Stomach smooth muscle (tissue), 2 donors: ENCODE measurements around the gene TANK.
"Not testable (repeated sequence)": the region's sequence is repeated elsewhere in the genome, so short reads cannot be mapped to it uniquely, and the experiment has no call there.

Source experiments
- H3K27ac ChIP-seq: one replicate; pipeline ENCODE4 v1.7.0; 2013; ENCODE audit warnings: mild to moderate bottlenecking, low read length, inconsistent platforms
- H3K27me3 ChIP-seq, 2 donors: one replicate each; pipeline ENCODE4 v1.7.0; 2013; ENCODE audit warnings: low read length in 2 of 2; ENCODE audit not compliant: insufficient read depth in 2 of 2, control insufficient read depth in 1 of 2
- H3K36me3 ChIP-seq, 2 donors: one replicate each; pipeline ENCODE4 v1.7.0; 2013; ENCODE audit warnings: low read length in 2 of 2; ENCODE audit not compliant: control insufficient read depth in 2 of 2, insufficient read depth in 2 of 2
- H3K4me1 ChIP-seq: one replicate; pipeline ENCODE4 v1.7.0; 2013; ENCODE audit warnings: low read length; ENCODE audit not compliant: control insufficient read depth, insufficient read depth
- H3K4me3 ChIP-seq, 2 donors: one replicate each; pipeline ENCODE4 v1.7.0; 2013; ENCODE audit warnings: low read length in 2 of 2
- H3K9ac ChIP-seq, 2 donors: one replicate each; pipeline ENCODE4 v1.7.0; 2013; ENCODE audit warnings: low read length in 2 of 2, mild to moderate bottlenecking in 1 of 2
- H3K9me3 ChIP-seq, 2 donors: one replicate each; pipeline ENCODE4 v1.7.0; 2013; ENCODE audit warnings: low read length in 2 of 2; ENCODE audit not compliant: control insufficient read depth in 2 of 2
- donor health status: healthy.
- donor health status: Pancreatic carcinoma.

TANK gene

GRCh38 chr2:161120775-161121174 lies 39.5 kb upstream of the TANK start:
- no peak overlapping the region for H3K9ac ChIP-seq
- H3K4me1 ChIP-seq: peaks cover 5% of the 10 kb centered on the region
- H3K27me3 ChIP-seq: no peaks in the 10 kb centered on the region
- no peak overlapping the region for H3K27ac ChIP-seq
- no peaks in the 10 kb centered on the region for H3K36me3 ChIP-seq
- H3K9me3 ChIP-seq: no peaks in the 10 kb centered on the region
- H3K4me3 ChIP-seq: no peak overlapping the region

DNA sequence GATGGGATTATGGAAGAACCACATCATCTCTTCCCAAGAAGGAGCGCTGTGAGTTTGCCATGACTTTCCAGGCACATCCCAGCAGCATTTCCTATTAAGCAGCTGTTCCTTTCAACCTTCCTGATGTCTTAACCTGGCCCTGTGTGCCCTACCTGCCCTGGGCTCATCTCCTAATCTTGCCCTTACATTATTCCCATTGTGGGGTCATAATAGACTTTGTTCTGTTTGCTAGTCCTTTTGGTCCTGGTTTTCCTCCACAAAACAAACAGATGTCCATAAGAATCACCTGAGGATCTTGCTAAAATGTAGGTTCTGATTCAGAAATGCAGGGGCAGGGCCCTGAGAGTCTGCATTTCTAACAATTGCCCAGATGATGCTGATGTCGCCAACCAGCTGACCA lies 38.6 kb upstream of the TANK start:
- H3K9ac ChIP-seq: no peak overlapping the region
- no peaks in the 10 kb centered on the region for H3K27me3 ChIP-seq
- no peaks in the 10 kb centered on the region for H3K36me3 ChIP-seq
- H3K27ac ChIP-seq: no peak overlapping the region
- H3K4me1 ChIP-seq: peaks cover 5% of the 10 kb centered on the region
- H3K4me3 ChIP-seq: no peak overlapping the region
- no peaks in the 10 kb centered on the region for H3K9me3 ChIP-seq

- H3K4me3 ChIP-seq: peak overlapping the region in 1 of 2 donors; percentile 61
- H3K9me3 ChIP-seq: no peaks in the 10 kb centered on the region
- H3K36me3 ChIP-seq: no peaks in the 10 kb centered on the region
- H3K9ac ChIP-seq: peak overlapping the region; percentile 26 to 60
- H3K4me1 ChIP-seq: peaks cover 5% of the 10 kb centered on the region
- no peaks in the 10 kb centered on the region for H3K27me3 ChIP-seq
- H3K27ac ChIP-seq: peak overlapping the region; percentile 63
Observed at GRCh38 chr2:161122772-161123530, 37.3 kb upstream of the TANK start.

- H3K27me3 ChIP-seq: no peaks in the 10 kb centered on the region
- H3K4me1 ChIP-seq: peaks cover 5% of the 10 kb centered on the region
- peak overlapping the region; percentile 10 to 61 for H3K4me3 ChIP-seq
- H3K9ac ChIP-seq: peak overlapping the region in 1 of 2 donors; percentile 60
- no peaks in the 10 kb centered on the region for H3K9me3 ChIP-seq
- peak overlapping the region; percentile 63 for H3K27ac ChIP-seq
- no peaks in the 10 kb centered on the region for H3K36me3 ChIP-seq
Observed at GRCh38 chr2:161123531-161124030, 36.6 kb upstream of the TANK start.

DNA sequence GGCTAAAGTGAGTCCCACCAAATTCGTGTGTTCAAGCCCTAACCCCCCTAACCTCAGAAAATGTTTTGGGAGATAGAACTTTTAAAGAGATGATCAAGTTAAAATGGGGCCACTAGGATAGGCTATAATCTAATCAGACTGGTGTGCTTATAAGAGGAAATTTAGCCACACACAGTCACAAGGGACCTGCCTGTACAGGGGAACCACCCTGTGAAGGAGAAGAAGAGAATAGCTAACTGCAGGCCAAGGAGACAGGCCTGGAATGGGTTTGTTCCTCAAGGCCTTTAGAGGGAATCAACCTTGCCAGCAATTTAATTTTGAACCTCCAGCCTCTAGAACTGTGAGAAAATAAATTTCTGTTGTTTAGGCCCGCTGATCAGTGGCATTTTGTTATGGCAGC lies 36.0 kb upstream of the TANK start:
- no peaks in the 10 kb centered on the region for H3K36me3 ChIP-seq
- no peaks in the 10 kb centered on the region for H3K27me3 ChIP-seq
- no peak overlapping the region for H3K4me3 ChIP-seq
- peaks cover 5% of the 10 kb centered on the region for H3K4me1 ChIP-seq
- no peak overlapping the region for H3K27ac ChIP-seq
- no peaks in the 10 kb centered on the region for H3K9me3 ChIP-seq
- H3K9ac ChIP-seq: no peak overlapping the region

DNA sequence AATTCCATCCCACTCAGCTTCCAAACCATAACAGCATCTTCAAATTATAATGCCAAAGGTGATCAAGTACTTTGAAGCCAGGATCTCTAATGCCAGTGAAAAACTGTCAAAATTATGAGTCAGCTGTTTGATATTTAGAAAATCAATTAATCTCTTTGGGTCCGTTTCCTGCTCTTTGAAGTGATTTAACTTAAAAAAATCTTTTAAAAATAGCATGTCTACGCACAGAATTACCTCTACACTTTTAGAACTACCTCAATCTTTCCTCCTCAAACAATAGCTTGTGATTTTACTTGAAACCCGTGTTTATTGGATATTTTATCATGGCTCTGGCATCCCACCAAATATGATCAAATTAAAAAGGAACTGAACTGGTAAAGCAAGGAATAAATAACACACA lies 31.3 kb upstream of the TANK start:
- Histone ChIP-seq H3K4me3 (no peak overlapping the region), H3K4me1 (no peaks in the 10 kb centered on the region), H3K9me3 (no peaks in the 10 kb centered on the region), H3K27ac (no peak overlapping the region), H3K36me3 (no peaks in the 10 kb centered on the region), H3K27me3 (no peaks in the 10 kb centered on the region), H3K9ac (no peak overlapping the region)

GRCh38 chr2:161130354-161130753 lies 29.9 kb upstream of the TANK start:
- Histone ChIP-seq H3K4me1 (peaks cover 7% of the 10 kb centered on the region), H3K9ac (no peak overlapping the region), H3K9me3 (no peaks in the 10 kb centered on the region), H3K4me3 (no peak overlapping the region), H3K27me3 (no peaks in the 10 kb centered on the region), H3K27ac (no peak overlapping the region), H3K36me3 (no peaks in the 10 kb centered on the region)

DNA sequence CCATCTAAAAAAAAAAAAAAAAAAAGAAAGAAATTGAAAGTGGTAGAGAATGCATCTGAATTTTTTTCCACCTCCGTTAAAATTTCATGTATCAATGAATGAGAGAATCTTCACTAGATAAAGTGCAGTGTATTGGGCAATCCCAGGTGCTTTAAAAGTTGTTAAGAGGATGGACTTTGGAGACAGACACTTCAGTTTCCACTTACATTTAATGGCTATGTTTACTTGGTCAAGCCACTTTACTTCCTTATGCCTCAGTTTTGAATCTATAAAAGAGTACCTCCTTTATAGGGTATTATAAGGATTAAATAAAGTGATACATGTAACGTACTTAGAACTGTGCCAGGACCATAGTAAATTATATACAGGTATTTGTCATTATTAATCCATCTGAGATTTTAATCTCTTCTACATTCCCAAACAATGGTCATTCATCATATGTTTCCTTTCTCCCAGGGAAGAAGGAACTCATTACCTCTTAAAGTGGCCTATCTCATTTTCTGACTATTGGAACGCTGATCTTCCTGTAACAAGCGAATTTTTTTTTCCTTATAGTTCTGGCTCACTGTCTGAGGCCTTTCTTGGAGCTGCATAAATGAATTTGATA lies 29.1 kb upstream of the TANK start:
- H3K27ac ChIP-seq: no peak overlapping the region
- no peaks in the 10 kb centered on the region for H3K9me3 ChIP-seq
- no peak overlapping the region for H3K4me3 ChIP-seq
- no peak overlapping the region for H3K9ac ChIP-seq
- no peaks in the 10 kb centered on the region for H3K27me3 ChIP-seq
- H3K4me1 ChIP-seq: peaks cover 8% of the 10 kb centered on the region
- H3K36me3 ChIP-seq: no peaks in the 10 kb centered on the region

DNA sequence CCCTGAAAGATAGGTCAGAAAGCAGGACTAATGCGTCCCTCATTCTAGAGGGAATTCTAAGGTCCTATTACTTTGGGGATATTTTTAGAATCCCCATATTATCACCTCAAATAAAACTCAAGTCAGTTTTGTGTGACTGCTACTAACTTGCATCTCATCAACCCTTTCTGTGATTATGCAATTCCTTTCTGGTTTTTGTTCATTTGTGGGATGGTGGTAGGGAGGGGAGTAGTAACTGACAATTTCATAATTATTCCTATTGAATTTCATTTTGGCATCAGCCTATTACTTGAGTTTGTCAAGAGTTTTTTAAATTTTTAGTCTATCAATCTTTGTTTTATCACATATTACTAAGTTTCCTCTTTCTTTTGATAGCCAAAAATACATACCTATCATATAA lies 28.4 kb upstream of the TANK start:
- no peaks in the 10 kb centered on the region for H3K36me3 ChIP-seq
- H3K4me3 ChIP-seq: no peak overlapping the region
- no peaks in the 10 kb centered on the region for H3K27me3 ChIP-seq
- no peak overlapping the region for H3K27ac ChIP-seq
- H3K9me3 ChIP-seq: no peaks in the 10 kb centered on the region
- peaks cover 8% of the 10 kb centered on the region for H3K4me1 ChIP-seq
- no peak overlapping the region for H3K9ac ChIP-seq

- not testable (repeated sequence) for H3K36me3 ChIP-seq, H3K4me3 ChIP-seq, H3K4me1 ChIP-seq, H3K27ac ChIP-seq, H3K27me3 ChIP-seq, H3K9me3 ChIP-seq, H3K9ac ChIP-seq
Observed at GRCh38 chr2:161132384-161132783, 27.8 kb upstream of the TANK start.

DNA sequence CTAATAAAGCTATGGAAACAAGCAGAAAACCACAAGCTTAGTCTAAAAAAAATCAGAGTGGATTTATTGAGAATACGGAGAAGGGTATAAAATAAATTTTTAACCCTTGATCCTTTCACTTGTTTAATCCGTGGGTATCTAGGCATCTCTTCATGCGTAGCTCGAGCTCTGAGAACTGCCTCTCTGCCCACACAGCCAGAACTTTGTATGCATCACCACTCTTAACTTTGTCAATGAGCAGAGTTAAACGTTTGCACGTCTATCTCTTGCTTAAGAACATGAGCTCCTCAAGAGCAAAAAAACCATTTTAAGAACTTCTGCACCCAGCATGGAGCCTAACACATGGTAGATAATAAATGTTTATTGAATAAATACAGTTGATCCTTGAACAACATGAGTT lies 26.9 kb upstream of the TANK start:
- H3K27me3 ChIP-seq: no peaks in the 10 kb centered on the region
- no peak overlapping the region for H3K4me3 ChIP-seq
- peaks cover 8% of the 10 kb centered on the region for H3K4me1 ChIP-seq
- no peaks in the 10 kb centered on the region for H3K36me3 ChIP-seq
- no peak overlapping the region for H3K9ac ChIP-seq
- H3K9me3 ChIP-seq: no peaks in the 10 kb centered on the region
- H3K27ac ChIP-seq: no peak overlapping the region
